GM12874 (cell line): ENCODE measurements around the gene TMEM250.

Source experiments
- TF ChIP-seq, protein P1 (sequence below): IDR thresholded peaks from 2 replicates; pipeline ENCODE4 v1.5.1; 2011; ENCODE audit warnings: low read depth, mild to moderate bottlenecking, control low read depth, low read length, moderate library complexity; ENCODE audit not compliant: insufficient read depth

Gene TMEM250

DNA sequence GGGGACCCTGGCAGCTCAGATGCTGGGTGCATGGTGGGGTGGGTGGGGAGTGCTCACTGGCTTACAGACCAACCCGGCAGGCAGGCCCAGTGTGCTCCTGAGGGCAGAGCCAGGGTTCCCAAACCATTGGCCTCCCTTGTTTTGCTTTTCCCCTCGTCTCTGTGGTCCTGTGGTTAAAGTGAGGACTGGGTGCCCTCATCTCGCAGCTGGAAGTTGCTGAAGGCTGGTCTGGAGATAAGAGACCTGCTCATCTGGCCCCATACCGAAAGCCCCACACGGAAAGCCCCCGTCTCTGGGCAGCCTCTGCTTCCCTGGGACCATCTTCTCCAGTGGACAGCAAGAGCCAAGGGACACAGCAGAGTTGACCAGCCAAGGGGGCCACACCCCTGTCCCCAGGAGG lies 13.8 kb downstream of the TMEM250 start:
- TF ChIP-seq, protein P1, sequence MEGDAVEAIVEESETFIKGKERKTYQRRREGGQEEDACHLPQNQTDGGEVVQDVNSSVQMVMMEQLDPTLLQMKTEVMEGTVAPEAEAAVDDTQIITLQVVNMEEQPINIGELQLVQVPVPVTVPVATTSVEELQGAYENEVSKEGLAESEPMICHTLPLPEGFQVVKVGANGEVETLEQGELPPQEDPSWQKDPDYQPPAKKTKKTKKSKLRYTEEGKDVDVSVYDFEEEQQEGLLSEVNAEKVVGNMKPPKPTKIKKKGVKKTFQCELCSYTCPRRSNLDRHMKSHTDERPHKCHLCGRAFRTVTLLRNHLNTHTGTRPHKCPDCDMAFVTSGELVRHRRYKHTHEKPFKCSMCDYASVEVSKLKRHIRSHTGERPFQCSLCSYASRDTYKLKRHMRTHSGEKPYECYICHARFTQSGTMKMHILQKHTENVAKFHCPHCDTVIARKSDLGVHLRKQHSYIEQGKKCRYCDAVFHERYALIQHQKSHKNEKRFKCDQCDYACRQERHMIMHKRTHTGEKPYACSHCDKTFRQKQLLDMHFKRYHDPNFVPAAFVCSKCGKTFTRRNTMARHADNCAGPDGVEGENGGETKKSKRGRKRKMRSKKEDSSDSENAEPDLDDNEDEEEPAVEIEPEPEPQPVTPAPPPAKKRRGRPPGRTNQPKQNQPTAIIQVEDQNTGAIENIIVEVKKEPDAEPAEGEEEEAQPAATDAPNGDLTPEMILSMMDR: no peak

DNA sequence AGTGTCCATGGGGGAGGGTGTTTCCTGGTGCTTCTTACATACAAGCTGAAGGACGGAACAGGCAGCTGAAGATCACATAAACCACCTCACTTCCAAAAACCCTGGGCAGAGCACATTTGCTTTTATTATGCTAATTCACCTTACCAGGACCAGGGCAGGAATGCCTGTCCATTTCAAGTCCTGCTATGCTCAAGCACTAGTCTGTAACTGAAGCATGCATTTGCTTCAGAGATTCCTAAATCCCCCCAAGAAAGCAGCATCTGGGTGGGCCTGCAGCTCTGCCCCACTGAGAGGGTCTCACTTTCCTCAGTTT lies 14.2 kb downstream of the TMEM250 start:
- TF ChIP-seq, protein P1: no peak

DNA sequence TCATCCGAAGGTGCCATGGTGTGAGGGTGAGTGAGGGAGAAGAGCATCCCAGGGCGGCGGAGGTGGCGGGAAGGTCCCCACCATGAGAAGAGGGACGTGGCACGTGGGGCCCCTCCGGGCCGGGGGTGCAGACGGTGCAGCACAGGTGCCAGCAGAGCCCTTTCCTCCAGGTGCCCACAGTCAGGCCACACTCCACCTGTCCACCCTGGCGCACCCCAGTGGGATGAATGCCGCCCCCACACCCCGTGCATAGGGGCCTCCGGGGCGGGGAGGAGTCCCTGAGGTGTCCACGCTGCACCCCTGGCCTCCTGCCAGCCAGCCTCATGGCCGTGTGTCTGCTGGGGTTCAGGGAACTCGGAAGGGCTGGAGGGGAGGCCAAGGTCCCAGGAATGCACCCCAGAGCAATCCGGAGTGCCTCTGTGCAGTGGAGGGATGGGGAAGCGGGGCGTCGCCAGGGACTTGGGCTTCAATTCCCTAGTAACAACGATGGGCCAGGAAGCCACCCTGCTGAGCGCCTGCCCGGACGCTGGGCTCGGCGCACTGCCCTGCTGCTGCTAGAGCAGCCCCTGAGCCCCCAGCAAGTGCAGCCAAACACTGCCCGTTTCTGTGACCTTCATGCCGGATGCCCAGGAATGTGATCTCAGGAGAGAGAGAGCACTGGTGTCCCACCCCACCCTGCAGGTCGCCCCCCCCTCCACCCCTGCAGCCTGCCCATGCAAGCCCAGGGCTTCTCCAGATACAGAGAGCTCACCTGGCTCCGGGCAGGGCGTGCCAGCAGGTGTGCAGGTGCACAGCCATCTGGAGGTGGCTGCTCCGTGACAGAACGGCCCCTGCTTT lies 14.8 kb downstream of the TMEM250 start:
- TF ChIP-seq, protein P1: no peak

DNA sequence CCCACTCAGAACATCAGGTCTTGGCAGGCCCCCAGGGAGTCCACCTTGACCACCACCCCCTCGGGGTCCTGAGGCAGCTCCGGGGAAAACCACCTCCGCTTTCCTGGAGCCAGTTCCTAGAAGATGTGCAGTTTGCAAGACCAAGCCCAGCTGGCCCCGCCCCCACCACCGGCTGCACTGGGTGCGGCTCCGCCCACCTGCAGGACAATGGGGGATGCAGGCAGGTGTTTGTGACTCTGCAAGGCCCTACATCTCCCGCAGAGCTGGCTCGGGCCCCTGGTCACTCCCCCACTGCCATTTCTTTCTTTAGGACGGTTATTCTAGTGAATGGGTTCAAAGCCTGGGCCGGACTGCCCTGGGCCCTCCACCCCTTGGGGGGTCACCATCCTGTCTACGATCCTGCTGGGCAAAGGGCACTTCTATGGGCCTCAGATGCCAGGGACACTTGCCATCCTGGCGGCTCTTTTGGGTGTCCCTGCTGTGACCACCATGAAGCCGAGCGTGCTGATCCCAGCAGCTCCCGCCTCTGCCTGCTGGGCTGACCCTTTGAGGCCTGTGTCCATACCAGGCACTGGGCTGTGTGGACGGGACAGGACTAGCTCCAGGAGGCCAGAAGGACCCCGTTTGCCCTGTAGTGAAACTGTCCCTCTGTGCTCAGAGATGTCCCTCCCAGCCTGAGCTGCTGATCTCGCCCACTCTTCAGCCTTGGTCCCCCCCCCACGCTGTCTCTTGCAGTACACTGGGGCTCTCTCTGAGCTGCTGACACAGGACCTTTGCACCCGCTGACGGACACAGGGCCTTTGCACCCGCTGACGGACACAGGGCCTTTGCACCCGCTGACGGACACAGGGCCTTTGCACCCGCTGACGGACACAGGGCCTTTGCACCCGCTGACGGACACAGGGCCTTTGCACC lies 17.7 kb downstream of the TMEM250 start:
- TF ChIP-seq, protein P1: no peak

DNA sequence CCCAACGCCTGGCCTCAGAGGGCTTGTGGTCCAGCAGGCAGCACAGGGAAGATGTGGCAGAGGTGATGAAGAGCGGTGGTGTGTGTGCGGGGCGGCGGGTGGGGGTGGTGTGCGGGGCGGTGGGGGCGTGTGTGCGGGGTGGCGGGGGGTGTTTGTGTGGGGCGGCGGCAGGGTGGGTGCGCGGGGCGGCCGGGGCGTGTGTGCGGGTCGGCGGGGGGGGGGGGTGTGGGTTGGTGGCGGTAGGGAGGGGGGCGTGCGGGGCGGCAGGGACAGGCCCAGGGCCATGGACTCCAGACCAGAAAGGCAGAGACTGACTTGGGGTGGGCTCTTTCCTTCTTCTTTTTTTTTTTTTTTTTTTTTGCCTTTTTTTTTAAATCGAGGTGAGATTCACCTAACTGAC lies 19.1 kb downstream of the TMEM250 start:
- TF ChIP-seq, protein P1: no peak

DNA sequence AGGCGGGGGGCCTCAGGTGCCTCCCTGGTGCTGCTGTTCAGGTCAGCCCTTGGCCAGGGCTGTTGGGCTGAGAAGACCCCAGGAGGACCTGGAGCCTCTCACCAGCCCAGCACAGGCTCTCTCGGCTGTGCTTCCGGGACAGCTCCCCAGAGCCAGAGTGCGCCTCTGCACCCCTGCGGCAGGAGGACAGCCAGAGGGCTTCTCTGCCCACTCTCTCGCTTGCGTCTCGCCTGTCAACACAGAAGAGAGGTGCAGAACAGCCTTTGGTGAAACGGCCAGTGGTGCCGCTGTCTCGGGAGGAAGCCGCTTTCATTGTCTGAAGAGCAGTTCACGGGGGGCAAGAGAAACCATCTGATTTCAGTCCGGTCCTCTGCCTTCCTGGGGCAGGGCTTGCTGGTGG lies 19.8 kb downstream of the TMEM250 start:
- TF ChIP-seq, protein P1: no peak

DNA sequence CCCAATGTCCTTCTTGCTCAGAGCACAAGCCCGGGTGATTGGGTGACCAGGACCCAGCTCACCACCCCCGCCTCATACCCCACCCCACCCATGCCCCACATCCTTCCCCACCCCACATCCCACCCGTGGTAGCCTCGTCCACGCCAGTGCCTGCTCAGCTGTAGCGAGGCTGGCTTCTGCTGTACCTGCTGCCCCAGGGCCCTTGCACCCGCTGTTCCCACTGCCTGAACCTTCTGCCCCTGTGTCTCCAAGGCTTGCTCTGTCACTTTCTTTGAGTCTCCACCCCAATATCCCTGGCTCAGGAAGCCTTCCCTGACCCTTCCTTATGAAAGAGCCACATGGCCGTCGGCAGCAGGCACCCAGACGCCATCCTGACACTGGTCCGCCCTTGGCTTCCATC lies 20.5 kb downstream of the TMEM250 start:
- TF ChIP-seq, protein P1: no peak
